GM19193 (cell line): ENCODE data around the gene SMOC2.

Source experiments
- POLR2A ChIP-seq: IDR thresholded peaks from 4 replicates; pipeline ENCODE4 v1.6.1; 2011; ENCODE audit not compliant: insufficient read depth, insufficient read length; ENCODE audit errors: extremely low read depth

SMOC2 gene

GRCh38 chr6:168616816-168617765, 176.1 kb downstream of the SMOC2 start:
- TF ChIP-seq POLR2A, result no peak

- TF ChIP-seq POLR2A, result no peak
Observed at GRCh38 chr6:168618546-168619315, 177.7 kb downstream of the SMOC2 start.

GRCh38 chr6:168619560-168620314, 178.8 kb downstream of the SMOC2 start:
- no peak for TF ChIP-seq POLR2A

- no peak for TF ChIP-seq POLR2A
Observed at GRCh38 chr6:168620578-168620977, 179.6 kb downstream of the SMOC2 start.

GRCh38 chr6:168623736-168624135, 182.8 kb downstream of the SMOC2 start:
- no peak for TF ChIP-seq POLR2A

- TF ChIP-seq POLR2A, result no peak
Observed at GRCh38 chr6:168624540-168624939, 183.6 kb downstream of the SMOC2 start.

- TF ChIP-seq POLR2A, result no peak
Observed at GRCh38 chr6:168624948-168625347, 184.0 kb downstream of the SMOC2 start.

GRCh38 chr6:168625602-168626001, 184.6 kb downstream of the SMOC2 start:
- no peak for TF ChIP-seq POLR2A

- no peak for TF ChIP-seq POLR2A
Observed at GRCh38 chr6:168626046-168626602, 185.1 kb downstream of the SMOC2 start.

- TF ChIP-seq POLR2A, result no peak
Observed at GRCh38 chr6:168627506-168628175, 186.7 kb downstream of the SMOC2 start.

- no peak for TF ChIP-seq POLR2A
Observed at GRCh38 chr6:168628176-168628553, 187.2 kb downstream of the SMOC2 start.

- TF ChIP-seq POLR2A, result no peak
Observed at GRCh38 chr6:168628732-168629245, 187.8 kb downstream of the SMOC2 start.

- TF ChIP-seq POLR2A, result no peak
Observed at GRCh38 chr6:168631564-168631963, 190.6 kb downstream of the SMOC2 start.

GRCh38 chr6:168632694-168633093, 191.7 kb downstream of the SMOC2 start:
- TF ChIP-seq POLR2A, result no peak
